Osteoblast (primary cell): ENCODE measurements around the gene ZBED1. TPM values are rescaled to one million over a fixed set of nuclear protein-coding genes. Genes with fewer than 3 reads are reported as not detected.
A peak's percentile ranks its signal among the peaks of the same experiment; 100 is the strongest.

ENCODE experiments used
- DNase-seq: peaks from one replicate; pipeline ENCODE4 v3.0.0; 2011; ENCODE audit warnings: low spot score, mixed read lengths; ENCODE audit not compliant: insufficient read length; ENCODE audit errors: missing footprints
- H2AFZ ChIP-seq: 2 replicates; pipeline ENCODE4 v1.6.0; 2011; ENCODE audit warnings: mild to moderate bottlenecking, low read length
- H3K27ac ChIP-seq: 2 replicates; pipeline ENCODE4 v1.5.1; 2011; ENCODE audit warnings: mild to moderate bottlenecking, low read depth, low read length, moderate library complexity
- H3K27me3 ChIP-seq: 2 replicates; pipeline ENCODE4 v1.6.0; 2012; ENCODE audit warnings: mild to moderate bottlenecking, control low read depth, inconsistent platforms, low read length, moderate library complexity; ENCODE audit not compliant: insufficient read depth
- H3K36me3 ChIP-seq: 2 replicates; pipeline ENCODE4 v1.5.1; 2011; ENCODE audit warnings: mild to moderate bottlenecking, low read length, control low read depth, moderate library complexity; ENCODE audit not compliant: insufficient read depth
- H3K4me1 ChIP-seq: 2 replicates; pipeline ENCODE4 v1.5.1; 2011; ENCODE audit warnings: mild to moderate bottlenecking, low read length, control low read depth, moderate library complexity; ENCODE audit not compliant: insufficient read depth
- H3K4me2 ChIP-seq: 2 replicates; pipeline ENCODE4 v1.6.0; 2011; ENCODE audit warnings: mild to moderate bottlenecking, low read length; ENCODE audit not compliant: insufficient read depth
- H3K4me3 ChIP-seq: fragments of 200-600 bp; sonication (generic); 3 replicates; pipeline ENCODE4 v1.5.1; 2012; ENCODE audit warnings: mild to moderate bottlenecking, low read length, inconsistent platforms; ENCODE audit not compliant: insufficient read depth
- H3K79me2 ChIP-seq: 2 replicates; pipeline ENCODE4 v1.6.0; 2012; ENCODE audit warnings: mild to moderate bottlenecking, low read length, control low read depth, inconsistent platforms; ENCODE audit not compliant: insufficient read depth
- H3K9me3 ChIP-seq: 2 replicates; pipeline ENCODE4 v1.5.1; 2011; ENCODE audit warnings: low read depth, low read length, control low read depth
- H4K20me1 ChIP-seq: 2 replicates; pipeline ENCODE4 v1.6.0; 2012; ENCODE audit warnings: mild to moderate bottlenecking, low read length, control low read depth; ENCODE audit not compliant: insufficient read depth
- CTCF ChIP-seq: IDR thresholded peaks from 2 replicates; pipeline ENCODE4 v1.5.1; 2011; ENCODE audit warnings: mild to moderate bottlenecking, low read depth, low read length, moderate library complexity; ENCODE audit errors: extremely low read depth
- total RNA-seq: library from RNA; depleted of rRNA; stranded (reverse); fragments of >200 nt; gene quantifications from 2 replicates; pipeline ENCODE4 v1.2.3, GENCODE V29; 2012

The ZBED1 gene
- total RNA-seq, 1 donor, result 57.2 TPM

- Histone ChIP-seq H3K4me2 (no peak overlapping the region), H3K4me1 (no peaks in the 10 kb centered on the region), H3K79me2 (peaks cover 57% of the 10 kb centered on the region), H4K20me1 (peaks cover 23% of the 10 kb centered on the region), H3K36me3 (peaks cover 39% of the 10 kb centered on the region), H2AFZ (no peak overlapping the region), H3K9me3 (no peaks in the 10 kb centered on the region), H3K27me3 (no peaks in the 10 kb centered on the region), H3K27ac (no peak overlapping the region), H3K4me3 (no peak overlapping the region)
- DNase-seq, result peak; percentile 59
- TF ChIP-seq CTCF, result no peak
Measured at GRCh38 chrX:2488621-2489285, 12.0 kb downstream of the ZBED1 start.

GRCh38 chrX:2487366-2487765, 13.4 kb downstream of the ZBED1 start:
- no peak overlapping the region for H3K27ac ChIP-seq
- H3K4me2 ChIP-seq, result no peak overlapping the region
- TF ChIP-seq CTCF, result no peak
- H3K36me3 ChIP-seq, result peaks cover 39% of the 10 kb centered on the region
- H3K4me3 ChIP-seq, result no peak overlapping the region
- H3K27me3 ChIP-seq, result no peaks in the 10 kb centered on the region
- H3K9me3 ChIP-seq, result no peaks in the 10 kb centered on the region
- DNase-seq, result no peak
- H2AFZ ChIP-seq, result no peak overlapping the region
- no peaks in the 10 kb centered on the region for H3K4me1 ChIP-seq
- H4K20me1 ChIP-seq, result peaks cover 20% of the 10 kb centered on the region
- peaks cover 55% of the 10 kb centered on the region for H3K79me2 ChIP-seq

GRCh38 chrX:2486476-2487133, 14.2 kb downstream of the ZBED1 start:
- peaks cover 39% of the 10 kb centered on the region for H3K36me3 ChIP-seq
- no peak overlapping the region for H3K4me3 ChIP-seq
- H3K79me2 ChIP-seq, result peaks cover 48% of the 10 kb centered on the region
- TF ChIP-seq CTCF, result no peak
- peaks cover 15% of the 10 kb centered on the region for H4K20me1 ChIP-seq
- H3K27ac ChIP-seq, result no peak overlapping the region
- no peak for DNase-seq
- H3K4me1 ChIP-seq, result no peaks in the 10 kb centered on the region
- no peaks in the 10 kb centered on the region for H3K9me3 ChIP-seq
- no peak overlapping the region for H2AFZ ChIP-seq
- no peak overlapping the region for H3K4me2 ChIP-seq
- H3K27me3 ChIP-seq, result no peaks in the 10 kb centered on the region

GRCh38 chrX:2485789-2486345, 14.9 kb downstream of the ZBED1 start:
- H3K9me3 ChIP-seq, result no peaks in the 10 kb centered on the region
- no peak for TF ChIP-seq CTCF
- H3K4me2 ChIP-seq, result peak overlapping the region; percentile 45
- no peaks in the 10 kb centered on the region for H3K27me3 ChIP-seq
- H2AFZ ChIP-seq, result no peak overlapping the region
- no peak for DNase-seq
- no peak overlapping the region for H3K4me3 ChIP-seq
- H3K36me3 ChIP-seq, result peaks cover 39% of the 10 kb centered on the region
- peak overlapping the region; percentile 12 for H3K27ac ChIP-seq
- peaks cover 45% of the 10 kb centered on the region for H3K79me2 ChIP-seq
- H3K4me1 ChIP-seq, result no peaks in the 10 kb centered on the region
- H4K20me1 ChIP-seq, result peaks cover 12% of the 10 kb centered on the region
